Endodermal cell (in vitro differentiated cells): ENCODE data around the gene GARS1. TPM values are rescaled to one million over a fixed set of nuclear protein-coding genes. Genes with fewer than 3 reads are reported as not detected.

Source experiments
- DNase-seq: peaks from one replicate; pipeline ENCODE4 v3.0.0-alpha.2; 2017
- H3K27ac ChIP-seq: 2 replicates; pipeline ENCODE4 v1.5.1; 2013; ENCODE audit warnings: mild to moderate bottlenecking, low read depth, low read length, moderate library complexity
- H3K27me3 ChIP-seq: 2 replicates; pipeline ENCODE4 v1.6.1; 2013; ENCODE audit warnings: mild to moderate bottlenecking, low read length, moderate library complexity; ENCODE audit not compliant: insufficient read depth, control insufficient read depth, poor library complexity, severe bottlenecking
- H3K36me3 ChIP-seq: 2 replicates; pipeline ENCODE4 v1.7.0; 2013; ENCODE audit warnings: mild to moderate bottlenecking, low read length, moderate library complexity; ENCODE audit not compliant: control insufficient read depth, insufficient read depth
- H3K4me1 ChIP-seq: one replicate; pipeline ENCODE4 v1.7.0; 2013; ENCODE audit warnings: low read length; ENCODE audit not compliant: control insufficient read depth, insufficient read depth
- H3K4me3 ChIP-seq: 2 replicates; pipeline ENCODE4 v1.5.1; 2013; ENCODE audit warnings: mild to moderate bottlenecking, low read length, moderate library complexity
- H3K9ac ChIP-seq: 2 replicates; pipeline ENCODE4 v1.6.1; 2013; ENCODE audit warnings: mild to moderate bottlenecking, low read length, moderate library complexity; ENCODE audit not compliant: poor library complexity, severe bottlenecking; ENCODE audit errors: extremely low read depth
- H3K9me3 ChIP-seq: 2 replicates; pipeline ENCODE4 v1.6.1; 2013; ENCODE audit warnings: mild to moderate bottlenecking, low read length, moderate library complexity; ENCODE audit not compliant: control insufficient read depth
- H3K27ac Mint-ChIP-seq: 2 replicates; pipeline ENCODE4 v1.8.0; 2020; ENCODE audit warnings: mixed read lengths
- H3K27me3 Mint-ChIP-seq: 2 replicates; pipeline ENCODE4 v1.8.0; 2021; ENCODE audit warnings: mild to moderate bottlenecking, mixed read lengths; ENCODE audit not compliant: insufficient read depth
- H3K36me3 Mint-ChIP-seq: 2 replicates; pipeline ENCODE4 v1.8.0; 2020; ENCODE audit warnings: low read depth, mixed read lengths
- H3K4me1 Mint-ChIP-seq: 2 replicates; pipeline ENCODE4 v1.8.0; 2020; ENCODE audit warnings: mixed read lengths
- H3K4me3 Mint-ChIP-seq: 2 replicates; pipeline ENCODE4 v1.8.0; 2020; ENCODE audit warnings: mild to moderate bottlenecking, moderate library complexity, mixed read lengths
- H3K9me3 Mint-ChIP-seq: 2 replicates; pipeline ENCODE4 v1.8.0; 2020; ENCODE audit warnings: mild to moderate bottlenecking, mixed read lengths
- CTCF ChIP-seq: fragments of 200-600 bp; sonication (generic); conservative IDR thresholded peaks from 2 replicates; pipeline ENCODE4 v1.5.0; 2021; ENCODE audit warnings: antibody characterized with exemption, mild to moderate bottlenecking
- WGBS, 2 experiments: methylation state at CpG; one replicate each; pipeline versions ENCODE4 v1.1.5 to v1.1.7; 2013; ENCODE audit warnings: missing lambda C conversion rate in 2 of 2, mixed read lengths in 1 of 2; ENCODE audit not compliant: insufficient coverage in 1 of 2, insufficient read length in 1 of 2; 5-methylcytosine and 5-hydroxymethylcytosine counted together
- total RNA-seq, 2 donors: library from RNA; stranded (reverse); fragmentation: NEBNext Ultra II Directional in 1 of 2; extraction: Animal tissue kit (Norgen Biotek cat#: 25700) in 1 of 2; gene quantifications; 2 replicates in 1 of 2; 3 replicates in 1 of 2; pipeline ENCODE4 v1.2.1, GENCODE V29; 2021

The GARS1 gene
- total RNA-seq, 2 donors from 2014 or later = 113 to 121 TPM

DNA sequence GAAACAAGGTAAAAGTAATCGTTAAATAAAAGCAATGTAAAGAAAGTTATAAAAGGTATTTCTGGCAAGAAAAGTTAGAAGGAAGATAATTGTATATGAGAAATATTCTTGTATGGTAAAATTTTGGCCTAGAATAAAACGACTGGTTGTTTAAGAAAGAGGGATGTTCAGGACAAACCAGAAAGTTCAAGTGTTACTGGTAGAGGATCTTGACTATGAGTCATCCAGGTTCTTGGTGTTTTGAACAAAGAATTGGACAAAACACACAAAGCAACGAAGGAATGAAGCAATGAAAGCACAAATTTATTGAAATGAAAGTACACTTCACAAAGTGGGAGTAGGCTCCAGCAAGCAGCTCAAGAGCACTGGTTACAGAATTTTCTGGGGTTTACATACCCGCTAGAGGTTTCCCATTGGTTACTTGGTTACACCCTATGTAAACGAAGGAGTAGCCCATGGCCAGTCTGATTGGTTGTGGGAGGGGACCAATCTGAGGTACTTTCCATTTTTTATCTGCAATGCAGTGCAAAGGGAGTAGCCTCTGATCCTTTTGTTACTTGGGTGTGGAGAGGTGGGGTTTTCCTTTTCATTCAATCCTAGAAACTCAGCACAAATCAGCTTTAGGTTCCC is 22.4 kb upstream of the GARS1 start:
- H3K4me3 Mint-ChIP-seq = no peak overlapping the region
- Histone ChIP-seq H3K27me3 (peaks cover 28% of the 10 kb centered on the region), H3K36me3 (peaks cover 12% of the 10 kb centered on the region), H3K4me3 (no peak overlapping the region), H3K27ac (no peak overlapping the region), H3K4me1 (no peaks in the 10 kb centered on the region), H3K9ac (no peak overlapping the region), H3K9me3 (peaks cover 61% of the 10 kb centered on the region)
- TF ChIP-seq CTCF = no peak
- 89 to 96% methylated on average over 3 to 5 of the region's 5 CpGs for WGBS, 2 experiments
- H3K27me3 Mint-ChIP-seq = peaks cover 46% of the 10 kb centered on the region
- H3K9me3 Mint-ChIP-seq = peaks cover 63% of the 10 kb centered on the region
- no peak overlapping the region for H3K27ac Mint-ChIP-seq
- H3K36me3 Mint-ChIP-seq = peaks cover 58% of the 10 kb centered on the region
- no peak for DNase-seq
- peaks cover 10% of the 10 kb centered on the region for H3K4me1 Mint-ChIP-seq

GRCh38 chr7:30575910-30576309 is 18.8 kb upstream of the GARS1 start:
- no peak overlapping the region for H3K4me3 ChIP-seq
- Mint-ChIP-seq H3K4me1 (no peaks in the 10 kb centered on the region), H3K36me3 (peaks cover 84% of the 10 kb centered on the region), H3K4me3 (no peak overlapping the region), H3K27ac (no peak overlapping the region), H3K27me3 (peaks cover 15% of the 10 kb centered on the region), H3K9me3 (peaks cover 88% of the 10 kb centered on the region)
- H3K27me3 ChIP-seq = peaks cover 3% of the 10 kb centered on the region
- peaks cover 19% of the 10 kb centered on the region for H3K36me3 ChIP-seq
- WGBS, 2 experiments = 91 to 92% methylated on average over 2 of the region's 2 CpGs
- peaks cover 66% of the 10 kb centered on the region for H3K9me3 ChIP-seq
- no peaks in the 10 kb centered on the region for H3K4me1 ChIP-seq
- TF ChIP-seq CTCF = no peak
- H3K27ac ChIP-seq = no peak overlapping the region
- no peak overlapping the region for H3K9ac ChIP-seq
- no peak for DNase-seq

- Histone ChIP-seq H3K27ac (no peak overlapping the region), H3K9me3 (peaks cover 40% of the 10 kb centered on the region), H3K4me3 (peak overlapping the region; percentile 51), H3K36me3 (peaks cover 27% of the 10 kb centered on the region), H3K9ac (no peak overlapping the region), H3K4me1 (no peaks in the 10 kb centered on the region), H3K27me3 (no peaks in the 10 kb centered on the region)
- Mint-ChIP-seq H3K27ac (no peak overlapping the region), H3K4me3 (no peak overlapping the region), H3K27me3 (peaks cover 21% of the 10 kb centered on the region), H3K36me3 (peaks cover 64% of the 10 kb centered on the region), H3K4me1 (peaks cover 8% of the 10 kb centered on the region), H3K9me3 (peaks cover 54% of the 10 kb centered on the region)
- no peak for DNase-seq
- TF ChIP-seq CTCF = no peak
- WGBS, 2 experiments = 97 to 100% methylated on average over 1 to 2 of the region's 2 CpGs
Measured at GRCh38 chr7:30583181-30583580, 11.5 kb upstream of the GARS1 start.
